PC-3 (cell line): ENCODE results near the gene SLC51B. TPM values are rescaled to one million over a fixed set of nuclear protein-coding genes. Genes with fewer than 3 reads are reported as not detected.

Experiments used
- ATAC-seq: fragments of 200-7000 bp; cut with Tn5 transposase; 2 replicates; pipeline ENCODE4 v1.9.1; 2020; ENCODE audit warnings: mild to moderate bottlenecking, moderate library complexity
- BruUV-seq: library from RNA; stranded (reverse); fragments of 400-500 nt; replicated peaks from 2 replicates; lab custom pipeline; 2021; lab: Mats Ljungman, UMichigan
- CTCF ChIA-PET: fragments of 300-600 bp; sonication (Branson Sonifier 250); formaldehyde crosslinking; loops from one replicate; lab custom pipeline; 2022; ENCODE audit warnings: antibody characterized with exemption; lab: Charles Lee
- POLR2A ChIA-PET: fragments of 300-600 bp; sonication (Branson Sonifier 250); formaldehyde crosslinking; loops from one replicate; lab custom pipeline; 2022; ENCODE audit warnings: antibody characterized with exemption; ENCODE audit not compliant: unreplicated experiment; lab: Charles Lee
- DNase-seq: peaks from one replicate; pipeline ENCODE4 v3.0.0-alpha.2; 2015
- H2AFZ ChIP-seq: fragments of 300-600 bp; sonication (generic); 2 replicates; pipeline ENCODE4 v1.6.0; 2016; ENCODE audit warnings: antibody characterized with exemption, low read length
- H3F3A ChIP-seq: fragments of 300-600 bp; sonication (generic); one replicate; pipeline ENCODE4 v1.6.0; 2017; ENCODE audit warnings: antibody characterized with exemption, low read length, control low read depth, mild to moderate bottlenecking; ENCODE audit not compliant: unreplicated experiment
- H3K27ac ChIP-seq: fragments of 300-600 bp; sonication (generic); 2 replicates; pipeline ENCODE4 v1.5.1; 2016; ENCODE audit warnings: mild to moderate bottlenecking, low read length
- H3K27me3 ChIP-seq: fragments of 300-600 bp; sonication (generic); 2 replicates; pipeline ENCODE4 v1.6.1; 2016; ENCODE audit warnings: low read length, mixed read lengths
- H3K36me3 ChIP-seq: fragments of 300-600 bp; sonication (generic); 2 replicates; pipeline ENCODE4 v1.6.1; 2016; ENCODE audit warnings: low read depth, mixed run types, low read length, mixed read lengths
- H3K4me1 ChIP-seq: fragments of 300-600 bp; sonication (generic); 2 replicates; pipeline ENCODE4 v1.5.1; 2016; ENCODE audit warnings: low read length; ENCODE audit not compliant: insufficient read depth
- H3K4me2 ChIP-seq: fragments of 300-600 bp; sonication (generic); 2 replicates; pipeline ENCODE4 v1.6.0; 2016; ENCODE audit warnings: low read length
- H3K4me3 ChIP-seq: fragments of 300-600 bp; sonication (generic); 2 replicates; pipeline ENCODE4 v1.5.1; 2016; ENCODE audit warnings: mild to moderate bottlenecking, low read length, mixed read lengths
- H3K79me2 ChIP-seq: fragments of 300-600 bp; sonication (generic); 2 replicates; pipeline ENCODE4 v1.6.1; 2017; ENCODE audit warnings: low read length, mixed read lengths
- H3K9ac ChIP-seq: fragments of 300-600 bp; sonication (generic); 2 replicates; pipeline ENCODE4 v1.6.0; 2016; ENCODE audit warnings: mild to moderate bottlenecking, low read length
- H3K9me2 ChIP-seq: fragments of 300-600 bp; sonication (generic); replicated peaks from 2 replicates; pipeline ENCODE4 v1.6.1; 2016; ENCODE audit warnings: mixed run types, low read length, mixed read lengths
- H3K9me3 ChIP-seq: fragments of 300-600 bp; sonication (generic); 2 replicates; pipeline ENCODE4 v1.6.1; 2016; ENCODE audit warnings: low read length, mixed read lengths
- H4K20me1 ChIP-seq: fragments of 300-600 bp; sonication (generic); 2 replicates; pipeline ENCODE4 v1.6.1; 2016; ENCODE audit warnings: low read length, mixed read lengths
- CTCF ChIP-seq: fragments of 300-600 bp; sonication (generic); conservative IDR thresholded peaks from 2 replicates; pipeline ENCODE4 v1.5.1; 2017; ENCODE audit warnings: antibody characterized with exemption, low read depth, mild to moderate bottlenecking, low read length
- EZH2 ChIP-seq: fragments of 300-600 bp; sonication (generic); IDR thresholded peaks from one replicate; pipeline ENCODE4 v1.6.1; 2017; ENCODE audit warnings: antibody characterized with exemption, mild to moderate bottlenecking, low read length; ENCODE audit not compliant: unreplicated experiment
- EZH2phosphoT487 ChIP-seq: fragments of 300-600 bp; sonication (generic); IDR thresholded peaks from 2 replicates; pipeline ENCODE4 v1.6.1; 2018; ENCODE audit warnings: mild to moderate bottlenecking, antibody characterized with exemption, low read length, borderline replicate concordance
- intact Hi-C: fragments of 100-400 bp; cut with micrococcal nuclease; formaldehyde crosslinking; loops from 2 replicates; pipeline ENCODE4 v1.9.0; 2023
- total RNA-seq: library from RNA; depleted of rRNA; stranded (reverse); fragments of >200 nt; gene quantifications from 2 replicates; pipeline ENCODE4 v1.2.3, GENCODE V29; 2014

SLC51B gene
- total RNA-seq, 1 experiment from 2014 or later, result not detected

GRCh38 chr15:65055201-65055870, 10.1 kb downstream of the SLC51B start:
- H3F3A ChIP-seq, result no peaks in the 10 kb centered on the region
- intact Hi-C loops, result loop anchor here (2.0 to 10.0 kb wide), 2 partner anchors 31 to 219 kb away; no protein-coding TSS in a partner anchor
- H3K9me3 ChIP-seq, result no peaks in the 10 kb centered on the region
- H3K4me3 ChIP-seq, result no peak overlapping the region
- no TSS peak for BruUV-seq
- H3K36me3 ChIP-seq, result no peaks in the 10 kb centered on the region
- DNase-seq, result peak; percentile 43
- H3K4me1 ChIP-seq, result peaks cover 17% of the 10 kb centered on the region
- ChIA-PET POLR2A (interaction anchor here (0.6 kb wide), 1 partner anchor 232 kb away, joined by 3 read pairs; the partner anchor contains the start of gene PARP16), CTCF (no interaction called here)
- TF ChIP-seq CTCF, result no peak
- no peak for TF ChIP-seq EZH2phosphoT487
- TF ChIP-seq EZH2, result no peak
- H3K79me2 ChIP-seq, result no peaks in the 10 kb centered on the region
- no peaks in the 10 kb centered on the region for H4K20me1 ChIP-seq
- no peak for ATAC-seq
- no peaks in the 10 kb centered on the region for H3K27me3 ChIP-seq
- no peaks in the 10 kb centered on the region for H3K9me2 ChIP-seq
- H3K9ac ChIP-seq, result no peak overlapping the region
- no peak overlapping the region for H3K4me2 ChIP-seq
- no peak overlapping the region for H3K27ac ChIP-seq
- no peak overlapping the region for H2AFZ ChIP-seq

- Histone ChIP-seq H3K9me3 (no peaks in the 10 kb centered on the region), H3K79me2 (no peaks in the 10 kb centered on the region), H3K4me3 (no peak overlapping the region), H3K36me3 (no peaks in the 10 kb centered on the region), H3K27ac (no peak overlapping the region), H3F3A (no peaks in the 10 kb centered on the region), H4K20me1 (no peaks in the 10 kb centered on the region), H2AFZ (no peak overlapping the region), H3K9ac (no peak overlapping the region), H3K4me1 (peaks cover 17% of the 10 kb centered on the region), H3K4me2 (no peak overlapping the region), H3K27me3 (no peaks in the 10 kb centered on the region), H3K9me2 (no peaks in the 10 kb centered on the region)
- CTCF ChIA-PET, result no interaction called here
- BruUV-seq, result no TSS peak
- TF ChIP-seq EZH2, result no peak
- TF ChIP-seq CTCF, result no peak
- TF ChIP-seq EZH2phosphoT487, result no peak
- intact Hi-C loops, result loop anchor here (10.0 kb wide), 1 partner anchor 219 kb away; no protein-coding TSS in a partner anchor
- DNase-seq (no peak), ATAC-seq (no peak)
- POLR2A ChIA-PET, result no interaction called here
Measured at GRCh38 chr15:65056106-65056505, 10.9 kb downstream of the SLC51B start.
